Right hindlimb (tissue), 1 donor: ENCODE data around the gene OR5A2.
A peak's percentile ranks its signal among the peaks of the same experiment; 100 is the strongest.
"Not testable (repeated sequence)": the region's sequence is repeated elsewhere in the genome, so short reads cannot be mapped to it uniquely, and the experiment has no call there.

ENCODE experiments used
- DNase-seq: peaks from one replicate; pipeline ENCODE4 v3.0.0-alpha.2; 2018

OR5A2 gene, protein sequence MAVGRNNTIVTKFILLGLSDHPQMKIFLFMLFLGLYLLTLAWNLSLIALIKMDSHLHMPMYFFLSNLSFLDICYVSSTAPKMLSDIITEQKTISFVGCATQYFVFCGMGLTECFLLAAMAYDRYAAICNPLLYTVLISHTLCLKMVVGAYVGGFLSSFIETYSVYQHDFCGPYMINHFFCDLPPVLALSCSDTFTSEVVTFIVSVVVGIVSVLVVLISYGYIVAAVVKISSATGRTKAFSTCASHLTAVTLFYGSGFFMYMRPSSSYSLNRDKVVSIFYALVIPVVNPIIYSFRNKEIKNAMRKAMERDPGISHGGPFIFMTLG

DNA sequence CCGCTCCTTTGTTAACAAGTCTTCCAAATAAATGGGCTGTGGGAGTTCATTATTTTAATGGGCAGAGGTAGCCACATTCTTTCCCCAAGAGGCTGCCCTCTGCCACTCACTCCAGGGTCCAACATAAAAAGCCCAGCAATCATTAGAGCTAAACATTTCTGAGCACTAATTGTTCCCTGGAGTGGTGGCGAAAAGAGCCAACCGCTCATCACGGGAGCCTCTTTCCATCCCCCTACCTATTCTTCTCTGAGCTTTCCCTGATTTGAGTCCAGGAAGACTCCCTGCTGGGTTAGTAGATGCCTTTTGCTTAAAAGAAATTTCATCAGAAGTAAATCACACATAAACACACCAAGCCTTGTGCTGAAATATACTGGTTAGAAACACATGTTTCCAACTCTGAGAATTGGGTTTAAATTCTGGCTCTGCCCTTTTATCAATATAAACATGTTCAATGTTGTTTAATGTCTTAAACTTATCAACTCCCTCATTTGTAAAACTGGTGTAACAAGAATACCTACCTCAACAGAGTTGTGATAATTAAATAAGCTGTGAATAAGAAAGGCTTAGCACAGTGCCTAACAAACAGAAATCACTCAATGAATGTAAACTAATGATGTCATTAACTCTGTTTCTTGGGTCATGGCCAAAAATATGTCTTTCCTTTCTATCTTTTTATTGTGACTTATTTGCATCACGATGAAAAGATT, at the start of gene OR5A2:
Gene OR5A2 (minus strand): TSS at position 53 of the 707 bp plus-strand sequence. CDS start 3,460 bp downstream, outside the sequence.
- DNase-seq, result no peak

DNA sequence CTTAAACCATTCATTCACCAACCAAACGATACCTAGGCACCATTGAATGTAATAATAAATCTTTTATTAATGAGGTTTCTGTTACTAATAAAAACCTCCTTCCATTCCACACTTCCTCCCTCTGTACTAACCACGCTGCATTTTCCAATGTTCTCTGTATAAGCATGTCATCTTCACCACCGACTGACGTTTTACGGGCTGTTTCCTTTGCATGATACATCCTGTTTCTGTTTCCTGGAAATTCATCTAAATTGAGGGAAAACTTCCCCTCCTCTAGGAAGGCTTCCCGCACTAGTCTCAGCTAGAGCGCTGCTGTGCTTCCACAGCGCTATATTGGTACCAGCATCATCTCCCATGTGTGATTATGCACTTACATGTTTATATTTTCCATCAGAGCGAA, 49.0 kb upstream of the OR5A2 start:
- DNase-seq, result no peak

DNA sequence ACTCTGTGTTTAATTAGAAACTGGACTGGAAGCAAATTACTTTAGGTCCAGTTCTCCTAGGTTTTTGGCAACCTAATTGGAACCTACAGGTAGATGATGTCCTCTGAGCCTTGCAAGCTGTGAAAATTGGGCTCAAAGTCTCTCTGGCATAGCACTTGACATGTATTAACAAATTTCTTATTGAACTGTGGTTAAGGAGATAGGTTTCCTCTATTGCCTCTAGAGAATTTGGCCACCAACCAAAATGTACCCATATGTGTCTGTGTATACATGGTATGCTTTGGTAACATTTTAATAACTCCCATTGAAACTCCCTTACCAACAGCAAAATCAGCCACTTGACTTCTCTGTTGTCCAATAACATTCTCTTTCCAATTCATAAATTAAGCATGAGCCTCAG, 46.8 kb upstream of the OR5A2 start, which contains the start of gene OR4D10:
Gene OR4D10 (plus strand): TSS at position 301 of the 400 bp plus-strand sequence. CDS start 4,115 bp downstream, outside the sequence.
- no peak for DNase-seq

DNA sequence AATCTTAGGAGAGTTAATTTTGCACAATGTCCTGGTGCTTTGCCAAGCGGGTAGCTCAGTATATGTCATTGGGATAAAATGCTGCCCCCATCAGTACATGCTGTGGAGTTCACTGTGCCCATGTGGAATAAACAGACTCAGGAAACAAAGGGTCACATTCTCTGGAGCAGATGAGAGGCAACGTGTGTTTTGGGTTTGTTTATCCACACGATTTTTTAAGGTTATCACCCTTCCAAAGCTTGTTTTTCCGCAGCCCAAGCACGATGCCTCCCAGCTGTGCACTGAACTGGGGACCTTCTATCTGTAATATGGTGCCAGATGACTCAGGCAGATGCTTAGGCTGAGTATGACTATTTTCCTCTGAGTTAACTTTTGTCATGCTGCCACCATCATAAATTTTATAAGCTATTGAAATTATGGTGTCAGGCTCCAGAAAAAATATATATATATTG, 37.0 kb upstream of the OR5A2 start:
- peak; percentile 53 for DNase-seq

DNA sequence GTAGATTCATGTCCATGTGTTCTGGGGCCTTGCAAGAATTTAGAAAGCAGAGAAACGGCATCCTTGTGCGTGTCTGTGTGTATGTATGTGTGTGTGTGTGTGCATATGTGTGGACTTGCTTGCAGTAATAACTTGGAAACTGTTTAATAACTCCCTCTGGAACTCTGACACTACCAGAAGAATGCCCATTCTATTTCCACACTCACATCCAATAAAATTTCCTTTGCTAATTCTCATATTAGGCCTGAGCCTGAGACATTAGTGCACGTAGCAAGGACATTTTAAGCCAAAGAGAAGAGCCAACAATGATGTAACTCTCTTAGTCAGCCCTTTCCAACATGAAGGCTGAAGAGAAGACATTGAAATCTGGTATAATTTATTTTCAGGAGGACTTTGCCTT, 33.7 kb upstream of the OR5A2 start:
- no peak for DNase-seq

DNA sequence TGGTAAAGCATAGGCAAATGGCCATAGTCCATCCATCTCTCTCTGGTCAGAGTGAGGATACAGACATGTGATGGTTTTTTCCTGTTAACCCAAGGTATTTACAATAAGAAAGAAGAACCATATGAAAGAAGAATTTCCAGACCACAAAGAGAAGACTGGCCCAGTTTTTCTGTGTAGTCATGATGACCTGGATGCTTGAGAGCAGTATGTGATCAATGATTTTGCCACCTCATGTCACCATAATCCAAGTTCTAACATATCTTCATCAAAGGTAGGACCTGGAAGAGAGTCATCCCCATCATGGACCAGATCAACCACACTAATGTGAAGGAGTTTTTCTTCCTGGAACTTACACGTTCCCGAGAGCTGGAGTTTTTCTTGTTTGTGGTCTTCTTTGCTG, 30.4 kb upstream of the OR5A2 start, which contains the start of gene OR4D6:
Gene OR4D6 (plus strand): TSS at position 301 of the 400 bp plus-strand sequence. CDS start 0 bp downstream, at position 301.
- no peak for DNase-seq

DNA sequence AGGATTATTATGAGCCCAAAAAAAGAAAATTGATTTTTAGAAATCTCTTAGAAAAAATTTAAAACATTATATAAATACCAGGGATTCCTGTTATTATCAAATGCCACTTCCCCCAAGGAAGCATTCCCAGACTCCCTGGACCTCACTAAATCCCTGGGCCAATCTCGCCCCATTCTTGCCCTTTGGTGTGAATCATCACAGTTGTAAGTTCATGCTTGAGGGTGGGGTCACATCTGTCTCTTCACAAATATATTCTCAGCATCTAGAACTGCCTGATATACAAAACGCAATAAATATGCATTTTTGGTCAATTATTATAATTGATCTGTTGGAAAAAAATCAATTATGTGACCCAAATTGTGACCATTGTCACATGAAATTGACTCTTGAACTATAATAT, 22.3 kb upstream of the OR5A2 start:
- DNase-seq, result no peak

DNA sequence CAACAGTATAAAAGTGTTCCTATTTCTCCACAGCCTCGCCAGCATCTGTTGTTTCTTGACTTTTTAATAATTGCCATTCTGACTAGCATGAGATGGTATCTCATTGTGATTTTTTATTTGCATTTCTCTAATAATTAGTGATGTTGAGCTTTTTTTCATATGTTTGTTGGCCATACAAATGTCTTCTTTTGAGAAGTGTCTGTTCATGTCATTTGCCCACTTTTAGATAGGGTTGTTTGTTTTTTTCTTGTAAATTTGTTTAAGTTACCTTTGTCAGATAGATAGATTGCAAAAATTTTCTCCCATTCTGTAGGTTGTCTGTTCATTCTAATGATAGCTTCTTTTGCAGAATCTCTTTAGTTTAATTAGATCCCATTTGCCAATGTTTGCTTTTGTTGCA, 19.4 kb upstream of the OR5A2 start:
- DNase-seq, result not testable (repeated sequence)

DNA sequence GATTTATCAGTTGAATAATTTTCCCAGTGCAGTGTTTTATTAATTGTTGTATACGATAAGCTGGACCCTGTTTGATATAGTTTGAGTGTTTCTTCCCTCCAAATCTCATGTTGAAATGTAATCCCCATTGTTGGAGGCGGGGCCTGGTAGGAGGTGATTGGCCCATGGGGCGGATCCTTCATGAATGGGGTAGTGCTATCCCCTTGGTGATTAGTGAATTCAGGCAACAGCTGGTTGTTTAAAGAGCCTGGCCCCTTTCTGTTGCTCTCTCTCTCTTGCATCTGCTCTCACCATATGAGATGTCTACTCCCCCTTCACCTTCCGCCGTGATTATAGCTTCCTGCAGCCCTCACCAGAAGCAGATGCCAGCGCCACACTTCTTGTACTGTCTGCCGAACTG, 11.6 kb upstream of the OR5A2 start:
- DNase-seq, result no peak

DNA sequence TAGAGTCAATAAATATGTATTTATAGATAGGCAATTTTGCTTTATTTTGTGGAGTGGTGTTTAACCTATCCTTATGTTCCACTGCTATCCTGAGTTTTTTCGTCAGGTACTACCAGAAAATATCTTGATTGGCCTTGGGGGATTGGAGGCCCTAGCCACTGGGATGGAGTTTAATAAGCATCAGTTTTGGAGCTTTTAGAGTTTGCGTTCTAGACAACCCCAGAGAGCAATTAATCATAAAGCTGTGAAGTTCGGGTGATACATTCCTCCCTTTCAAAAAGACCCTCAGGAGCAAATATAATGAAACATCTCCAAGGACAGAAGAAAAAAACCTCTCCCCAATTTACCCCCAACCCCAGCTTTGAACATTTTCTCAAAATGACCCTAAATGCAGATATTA, 10.0 kb upstream of the OR5A2 start, which contains the start of gene OR5A1:
Gene OR5A1 (plus strand): TSS at position 301 of the 400 bp plus-strand sequence. CDS start 6,700 bp downstream, outside the sequence.
- no peak for DNase-seq

DNA sequence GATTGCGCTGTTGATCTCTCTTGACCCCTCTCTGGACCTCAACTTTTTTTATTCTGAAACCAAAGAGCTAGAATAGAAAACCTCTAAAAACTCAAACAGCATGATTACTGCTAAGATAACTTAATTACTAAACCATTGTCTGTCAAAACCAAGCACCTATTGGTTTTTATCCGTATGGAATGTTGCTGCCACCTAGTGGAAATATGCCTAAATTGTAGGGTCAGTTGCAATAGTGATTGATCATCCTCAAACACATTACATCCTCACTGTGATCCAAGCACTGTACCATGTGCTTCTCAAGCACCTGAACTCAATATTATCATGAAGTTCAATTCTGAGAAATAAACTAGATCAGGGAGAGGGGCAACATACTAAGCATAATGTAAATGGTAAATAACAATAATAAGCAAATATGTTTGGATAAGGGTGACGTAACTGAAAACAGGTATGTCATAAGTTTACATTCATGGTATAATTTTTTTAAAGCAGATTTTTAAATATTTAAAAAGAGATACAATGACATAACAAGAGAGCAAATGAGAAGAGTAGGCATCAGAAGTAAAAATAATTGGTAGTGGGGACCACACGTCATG, 3.8 kb upstream of the OR5A2 start:
- no peak for DNase-seq

DNA sequence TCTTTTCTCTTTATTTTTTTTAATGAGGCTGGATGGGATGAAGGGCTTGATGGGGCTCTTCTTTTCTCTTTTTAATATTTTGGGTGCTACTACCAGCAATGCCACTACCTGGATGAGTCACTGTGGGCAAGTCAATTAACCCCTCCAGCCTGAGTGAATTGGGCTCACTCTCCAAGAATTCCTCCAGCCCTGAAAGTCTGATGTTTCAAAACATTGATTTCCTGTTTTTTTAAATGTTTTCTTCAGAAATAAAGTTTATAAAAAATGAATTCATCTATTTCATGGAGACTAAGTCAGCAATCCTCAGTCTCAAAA, 812 bp upstream of the OR5A2 start:
- no peak for DNase-seq

DNA sequence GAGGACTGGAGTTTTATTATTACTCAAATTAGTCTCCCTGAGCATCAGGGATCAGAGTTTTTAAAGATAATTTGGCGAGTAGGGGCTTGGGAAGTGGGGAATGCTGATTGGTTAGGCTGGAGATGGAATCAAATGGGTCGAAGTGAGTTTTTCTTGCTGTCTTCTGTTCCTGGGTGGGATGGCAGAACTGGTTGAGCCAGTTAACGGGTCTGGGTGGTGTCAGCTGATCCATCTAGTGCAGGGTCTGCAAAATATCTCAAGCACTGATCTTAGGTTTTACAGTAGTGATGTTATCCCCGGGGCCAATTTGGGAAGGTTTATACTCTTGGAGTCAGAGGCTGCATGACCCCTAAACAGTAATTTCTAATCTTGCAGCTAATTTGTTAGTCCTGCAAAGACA, 1.1 kb downstream of the OR5A2 start:
- no peak for DNase-seq

DNA sequence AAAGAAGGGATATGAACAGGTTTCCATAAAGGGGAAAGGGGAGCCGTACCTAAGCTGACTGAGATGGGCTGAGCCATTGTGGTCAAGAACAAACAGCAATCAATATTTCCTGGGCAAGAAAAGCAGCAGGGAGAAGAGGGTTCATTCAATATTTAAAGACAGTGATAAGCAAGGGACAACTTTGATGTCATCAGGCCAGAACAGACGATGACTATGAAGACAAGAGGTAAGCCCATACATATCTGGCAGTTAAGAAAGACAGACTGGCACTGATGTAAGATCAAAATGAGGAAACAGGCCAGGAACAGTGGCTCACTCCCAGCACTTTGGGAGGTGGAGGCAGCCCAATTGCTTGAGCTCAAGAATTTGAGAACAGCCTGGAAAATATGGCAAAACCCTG, 2.4 kb downstream of the OR5A2 start:
- no peak for DNase-seq

DNA sequence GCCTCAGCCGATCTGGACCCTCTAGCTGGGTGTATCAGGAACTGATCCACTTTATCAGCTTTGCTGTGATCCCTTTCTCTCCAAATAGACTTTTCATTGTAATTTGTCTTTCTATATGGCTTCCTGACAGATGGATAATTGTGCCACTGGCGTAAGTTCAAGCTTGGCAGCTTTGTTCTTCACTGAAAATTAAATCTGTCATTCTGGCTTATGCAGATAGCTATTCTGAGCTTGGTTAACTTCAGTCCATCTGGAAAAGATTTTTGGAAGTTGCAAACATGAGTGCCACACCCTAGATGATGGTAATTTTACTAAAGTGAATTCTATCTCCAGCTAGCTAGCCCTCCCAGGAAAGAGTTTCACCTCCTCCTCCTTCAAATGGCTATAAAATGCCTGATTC, 8.1 kb downstream of the OR5A2 start:
- no peak for DNase-seq

DNA sequence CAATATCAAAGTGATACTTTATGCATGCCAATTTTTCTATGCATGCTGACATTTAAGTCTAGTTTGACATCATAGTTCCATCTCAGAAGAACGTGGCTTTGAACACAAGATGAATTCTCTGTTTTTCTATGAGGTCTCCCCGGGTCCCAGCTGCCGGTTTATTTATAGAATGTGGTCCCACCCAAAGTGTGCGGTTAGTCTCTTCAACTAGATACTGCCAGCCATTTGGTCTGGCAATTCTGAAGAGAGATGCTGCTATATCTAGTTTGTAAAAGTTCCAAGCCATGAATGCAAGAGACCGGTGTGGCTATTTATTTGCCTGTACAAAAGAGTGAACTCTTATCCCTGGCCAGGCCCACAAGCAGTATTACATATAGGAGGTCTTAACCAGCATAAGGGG, 9.2 kb downstream of the OR5A2 start:
- no peak for DNase-seq

DNA sequence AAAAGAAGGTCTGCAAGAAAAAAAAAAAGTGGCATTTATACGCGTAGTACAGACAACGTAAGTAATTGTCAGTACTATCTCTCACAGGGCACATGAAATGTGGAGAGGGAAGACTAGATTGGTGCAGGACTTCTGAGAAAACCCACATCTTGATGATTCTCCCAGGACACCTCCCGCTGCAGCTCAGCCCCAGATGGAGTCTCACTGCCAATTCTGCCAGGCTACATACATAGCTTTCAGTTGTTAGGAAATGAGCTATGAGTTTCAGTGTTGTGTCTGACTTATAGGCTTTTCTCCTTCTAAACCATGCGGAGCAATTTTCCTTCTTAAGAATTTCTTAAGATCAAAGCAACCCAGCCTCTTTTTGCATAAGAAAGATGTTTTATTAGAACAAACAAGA, 9.6 kb downstream of the OR5A2 start:
- no peak for DNase-seq

DNA sequence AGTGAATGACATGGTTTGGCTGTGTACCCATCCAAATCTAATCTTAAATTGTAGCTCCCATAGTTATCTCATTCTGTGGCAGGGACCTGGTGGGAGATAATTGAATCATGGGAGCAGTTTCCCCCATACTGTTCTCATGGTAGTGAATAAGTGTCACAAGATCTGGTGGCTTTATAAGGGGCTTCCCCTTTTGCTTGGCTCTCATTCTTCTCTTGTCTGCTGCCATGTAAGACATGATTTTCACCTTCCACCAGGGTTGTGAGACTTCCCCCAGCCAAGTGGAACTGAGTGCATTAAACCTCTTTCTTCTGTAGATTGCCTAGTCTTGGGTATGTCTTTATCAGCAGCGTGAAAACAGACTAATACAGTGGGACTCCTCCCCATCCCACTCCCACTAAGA, 11.1 kb downstream of the OR5A2 start:
- no peak for DNase-seq

DNA sequence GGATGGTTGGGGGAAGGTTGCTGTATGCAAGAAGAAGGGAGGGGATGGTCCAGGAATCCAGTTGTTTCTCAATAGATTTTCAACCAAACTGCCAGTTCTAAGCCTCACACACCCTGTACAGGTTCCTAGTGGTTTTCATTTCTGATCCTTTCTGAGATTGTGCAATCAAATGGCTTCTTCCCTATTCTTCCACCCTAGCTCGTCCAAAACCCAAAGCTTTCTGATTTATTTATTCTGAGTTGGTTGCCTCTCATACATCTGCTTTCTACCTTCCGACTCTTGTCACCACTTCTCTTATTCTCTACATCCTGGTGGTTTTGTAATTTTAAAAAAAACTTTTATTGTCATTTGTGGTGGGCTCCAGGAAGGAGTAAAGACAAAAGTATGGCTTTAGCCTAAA, 12.6 kb downstream of the OR5A2 start:
- DNase-seq, result no peak

DNA sequence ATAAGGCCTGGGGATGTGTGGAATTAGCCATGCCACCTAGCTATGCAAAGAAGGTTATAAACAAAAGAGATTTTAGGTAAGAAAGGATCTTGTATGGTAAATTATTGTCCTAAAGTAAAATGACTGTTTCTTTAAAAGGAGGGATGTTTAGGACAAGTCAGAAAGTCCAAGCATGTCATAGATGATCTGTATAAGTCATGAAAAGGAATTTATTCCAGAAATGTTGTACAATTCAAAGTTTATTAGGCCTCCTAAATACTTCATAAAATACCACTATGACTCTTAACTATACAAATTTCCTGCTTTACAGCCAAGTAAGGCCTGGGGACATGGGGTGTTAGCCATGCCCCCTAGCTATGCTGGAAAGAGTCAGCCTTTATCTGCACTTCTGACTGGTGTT, 22.7 kb downstream of the OR5A2 start:
- no peak for DNase-seq

DNA sequence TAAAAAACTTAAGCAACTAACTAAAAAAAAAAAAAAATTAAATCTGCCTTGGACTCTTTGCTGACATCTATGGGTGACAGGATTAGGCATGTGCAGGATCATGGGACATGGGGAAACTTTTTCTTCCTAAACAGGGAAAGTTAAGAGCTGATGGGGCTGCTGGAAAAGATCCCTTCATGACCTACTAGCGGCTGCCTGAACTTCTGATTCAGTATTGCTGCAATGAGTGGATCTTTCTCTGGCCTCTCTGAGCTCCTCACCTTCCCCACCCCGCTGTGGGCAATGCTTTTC, 25.0 kb downstream of the OR5A2 start:
- no peak for DNase-seq

DNA sequence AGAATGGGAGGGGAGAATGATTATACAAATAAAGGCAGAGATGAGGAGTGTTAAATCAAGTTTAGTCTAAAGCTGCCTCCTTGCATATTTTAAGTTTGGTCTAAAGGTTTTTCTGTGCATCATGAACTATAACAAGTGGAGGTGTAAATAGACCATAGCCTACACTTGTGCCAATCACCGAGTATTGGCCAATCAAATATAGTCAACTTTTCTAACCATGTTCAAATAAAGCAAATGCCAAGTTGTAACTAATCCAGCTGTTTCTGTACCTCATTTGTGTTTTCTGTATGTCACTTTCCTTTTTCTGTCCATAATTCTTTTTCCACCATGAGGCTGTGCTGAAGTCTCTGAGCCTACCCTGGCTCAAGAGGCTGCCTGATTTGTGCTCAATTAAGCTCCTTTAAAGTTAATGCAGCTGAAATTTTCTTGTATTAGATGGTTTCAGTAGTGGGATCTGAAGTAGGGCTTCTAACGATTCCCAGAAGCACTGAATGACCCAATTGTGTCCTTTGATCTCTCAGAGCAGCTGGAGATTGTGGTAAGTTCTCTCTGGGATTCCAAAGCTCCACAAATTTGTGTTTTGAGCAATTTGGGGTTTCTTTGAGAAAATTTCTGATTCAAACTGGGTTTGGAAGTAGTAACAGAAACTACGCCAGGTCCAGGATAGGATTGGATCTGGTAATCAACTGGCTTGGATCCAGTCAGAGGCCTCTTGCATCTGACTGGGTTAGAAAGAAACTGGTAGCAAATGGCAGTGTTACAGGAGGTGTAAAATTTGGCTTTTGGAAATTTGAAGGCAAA, 25.6 kb downstream of the OR5A2 start:
- DNase-seq, result no peak

DNA sequence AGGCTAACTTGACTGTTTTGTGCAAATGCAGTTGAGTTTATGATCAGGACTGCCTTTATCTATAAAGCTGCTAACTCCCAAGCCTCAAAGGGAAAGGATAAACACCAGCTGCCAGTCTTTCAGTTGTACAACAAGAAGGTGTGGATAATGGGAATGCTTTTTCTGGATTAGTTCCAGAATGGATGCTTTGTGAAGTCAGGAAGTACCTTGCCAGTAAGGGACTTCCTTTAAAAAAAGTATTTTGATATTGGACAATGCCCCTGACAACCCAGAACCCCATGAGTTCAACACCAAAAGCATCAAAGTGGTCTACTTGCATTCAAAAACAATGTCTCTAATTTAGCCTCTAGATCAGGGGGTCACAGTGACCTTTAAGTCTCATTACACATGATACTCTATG, 32.0 kb downstream of the OR5A2 start:
- no peak for DNase-seq
